CD4-positive, alpha-beta memory T cell (primary cell): ENCODE measurements around the gene ZNF324B. TPM values are rescaled to one million over a fixed set of nuclear protein-coding genes. Genes with fewer than 3 reads are reported as not detected.
A peak's percentile ranks its signal among the peaks of the same experiment; 100 is the strongest.

Experiments used
- CTCF ChIA-PET: fragments of 350-600 bp; sonication (Branson Sonifier 250); formaldehyde crosslinking; loops from one replicate; lab custom pipeline; 2021; ENCODE audit warnings: inconsistent platforms; ENCODE audit not compliant: partially characterized antibody; lab: Charles Lee
- POLR2A ChIA-PET: fragments of 350-600 bp; sonication (Branson Sonifier 250); formaldehyde crosslinking; loops from one replicate; lab custom pipeline; 2021; ENCODE audit not compliant: partially characterized antibody; lab: Charles Lee
- DNase-seq, 5 donors: peaks; one replicate each; pipeline versions ENCODE4 v3.0.0 to v3.0.0-alpha.2; 2020 to 2022; ENCODE audit warnings: mixed read lengths in 1 of 5
- H3K27ac ChIP-seq: one replicate; pipeline ENCODE4 v1.7.0; 2013; ENCODE audit warnings: low read depth, low read length
- H3K27me3 ChIP-seq: 2 replicates; pipeline ENCODE4 v1.7.0; 2013; ENCODE audit warnings: mild to moderate bottlenecking, low read length, moderate library complexity; ENCODE audit not compliant: insufficient read depth
- H3K36me3 ChIP-seq: 2 replicates; pipeline ENCODE4 v1.7.0; 2013; ENCODE audit warnings: mild to moderate bottlenecking, low read length, moderate library complexity; ENCODE audit not compliant: insufficient read depth
- H3K4me1 ChIP-seq: 2 replicates; pipeline ENCODE4 v1.7.0; 2013; ENCODE audit warnings: mild to moderate bottlenecking, low read length, moderate library complexity; ENCODE audit not compliant: insufficient read depth
- H3K4me3 ChIP-seq, 2 donors: one replicate each; pipeline ENCODE4 v1.7.0; 2013; ENCODE audit warnings: low read length in 2 of 2, mild to moderate bottlenecking in 1 of 2
- H3K9me3 ChIP-seq, 2 donors: one replicate each; pipeline ENCODE4 v1.7.0; 2013; ENCODE audit warnings: low read length in 2 of 2, control low read depth in 1 of 2; ENCODE audit not compliant: control insufficient read depth in 1 of 2
- H3K27ac Mint-ChIP-seq, 7 donors: one replicate each; pipeline ENCODE4 v1.8.0; 2020 to 2021; ENCODE audit warnings: mixed read lengths in 7 of 7, mild to moderate bottlenecking in 6 of 7, inconsistent platforms in 3 of 7, moderate library complexity in 3 of 7
- H3K27me3 Mint-ChIP-seq, 2 donors: one replicate each; pipeline ENCODE4 v1.8.0; 2020 to 2021; ENCODE audit warnings: mixed read lengths in 2 of 2
- H3K36me3 Mint-ChIP-seq, 2 donors: one replicate each; pipeline ENCODE4 v1.8.0; 2020 to 2021; ENCODE audit warnings: mixed read lengths in 2 of 2, inconsistent platforms in 1 of 2, mild to moderate bottlenecking in 1 of 2
- H3K4me1 Mint-ChIP-seq, 4 donors: one replicate each; pipeline ENCODE4 v1.8.0; 2020 to 2021; ENCODE audit warnings: mixed read lengths in 4 of 4, mild to moderate bottlenecking in 1 of 4
- H3K4me3 Mint-ChIP-seq, 8 donors: one replicate each; pipeline ENCODE4 v1.8.0; 2020 to 2021; ENCODE audit warnings: mixed read lengths in 8 of 8, mild to moderate bottlenecking in 7 of 8, moderate library complexity in 6 of 8, inconsistent platforms in 3 of 8
- H3K9me3 Mint-ChIP-seq, 8 donors: one replicate each; pipeline ENCODE4 v1.8.0; 2020 to 2021; ENCODE audit warnings: mixed read lengths in 8 of 8, mild to moderate bottlenecking in 5 of 8, inconsistent platforms in 3 of 8, moderate library complexity in 1 of 8
- intact Hi-C: fragments of 100-400 bp; cut with micrococcal nuclease; formaldehyde crosslinking; loops from one replicate; pipeline ENCODE4 v1.15.1; 2023
- polyA plus RNA-seq, 2 donors: library from polyadenylated mRNA; unstranded; fragments of 300-500 nt; fragmentation: Illumina TruSeq; gene quantifications; one replicate each; pipeline ENCODE4 v1.2.3, GENCODE V29; 2021
- total RNA-seq, 2 experiments: library from RNA; stranded (reverse); gene quantifications; one replicate each; pipeline ENCODE4 v1.2.3, GENCODE V29; 2021

Gene ZNF324B
- total and polyA plus RNA-seq, 4 experiments from 2014 or later: 1.2 to 13.7 (median 7.3) TPM

GRCh38 chr19:58450856-58451357 is 515 bp upstream of the ZNF324B start:
- ChIA-PET CTCF (interaction anchor here (0.8 to 1.0 kb wide), 2 partner anchors 42 to 68 kb away, joined by 3 read pairs; partner anchors contain the start of gene ZNF584), POLR2A (interaction anchor here (0.8 to 2.4 kb wide), 11 partner anchors 8 to 268 kb away, joined by 3 to 18 read pairs (median 5); partner anchors contain the start of genes TRIM28, ZBTB45, ZNF132 and ZNF274)
- H3K36me3 ChIP-seq: no peaks in the 10 kb centered on the region
- DNase-seq: no peak
- peak overlapping the region; percentile 67 to 93 (median 84) for H3K27ac Mint-ChIP-seq
- intact Hi-C loops: loop anchor here (1.0 kb wide), 8 partner anchors 11 to 269 kb away; partner anchors contain the start of genes ERVK3-1, ZNF132, ZNF584 and ZNF837
- H3K9me3 Mint-ChIP-seq: peaks cover 0 to 17% (median 5%) of the 10 kb centered on the region in 8 donors
- peak overlapping the region; percentile 67 for H3K27ac ChIP-seq
- peaks cover 7% of the 10 kb centered on the region for H3K4me1 ChIP-seq
- peak overlapping the region; percentile 60 to 69 for H3K4me3 ChIP-seq
- peaks cover 12 to 14% of the 10 kb centered on the region in 2 donors for H3K36me3 Mint-ChIP-seq
- peaks cover 6 to 14% of the 10 kb centered on the region in 2 donors for H3K27me3 Mint-ChIP-seq
- H3K4me3 Mint-ChIP-seq: peak overlapping the region; percentile 85 to 93 (median 88)
- no peaks in the 10 kb centered on the region for H3K27me3 ChIP-seq
- H3K9me3 ChIP-seq: no peaks in the 10 kb centered on the region
- H3K4me1 Mint-ChIP-seq: peaks cover 13 to 31% (median 19%) of the 10 kb centered on the region in 4 donors

- intact Hi-C loops: no loop called here
- H3K27me3 ChIP-seq: no peaks in the 10 kb centered on the region
- ChIA-PET CTCF (interaction anchor here (1.4 kb wide), 1 partner anchor 10 kb away, joined by 4 read pairs; no protein-coding TSS in a partner anchor), POLR2A (interaction anchor here (0.5 to 1.1 kb wide), 2 partner anchors 10 to 13 kb away, joined by 3 read pairs; partner anchors contain the start of gene ZNF324)
- peaks cover 1 to 4% of the 10 kb centered on the region in 2 donors for H3K27me3 Mint-ChIP-seq
- peaks cover 4% of the 10 kb centered on the region for H3K36me3 ChIP-seq
- DNase-seq: no peak
- no peak overlapping the region for H3K4me3 ChIP-seq
- peaks cover 0 to 10% (median 0%) of the 10 kb centered on the region in 8 donors for H3K9me3 Mint-ChIP-seq
- peaks cover 13 to 24% of the 10 kb centered on the region in 2 donors for H3K36me3 Mint-ChIP-seq
- H3K27ac Mint-ChIP-seq: peak overlapping the region in 4 of 7 donors; percentile 10 to 78 (median 45)
- H3K4me3 Mint-ChIP-seq: peak overlapping the region in 5 of 8 donors; percentile 29 to 70 (median 58)
- peaks cover 7% of the 10 kb centered on the region for H3K4me1 ChIP-seq
- H3K4me1 Mint-ChIP-seq: peaks cover 16 to 31% (median 20%) of the 10 kb centered on the region in 4 donors
- H3K9me3 ChIP-seq: no peaks in the 10 kb centered on the region
- H3K27ac ChIP-seq: no peak overlapping the region
Measured at GRCh38 chr19:58453743-58454142, 2.3 kb downstream of the ZNF324B start.

GRCh38 chr19:58455306-58455705 is 3.9 kb downstream of the ZNF324B start:
- Mint-ChIP-seq H3K27ac (no peak overlapping the region), H3K4me3 (no peak overlapping the region), H3K9me3 (peaks cover 0 to 3% (median 0%) of the 10 kb centered on the region in 8 donors), H3K4me1 (peaks cover 16 to 31% (median 21%) of the 10 kb centered on the region in 4 donors), H3K36me3 (peaks cover 13 to 24% of the 10 kb centered on the region in 2 donors), H3K27me3 (peaks cover 0 to 3% of the 10 kb centered on the region in 2 donors)
- no peak for DNase-seq
- Histone ChIP-seq H3K27me3 (no peaks in the 10 kb centered on the region), H3K4me3 (no peak overlapping the region), H3K27ac (no peak overlapping the region), H3K4me1 (peaks cover 7% of the 10 kb centered on the region), H3K36me3 (peaks cover 4% of the 10 kb centered on the region), H3K9me3 (no peaks in the 10 kb centered on the region)
- ChIA-PET CTCF (no interaction called here), POLR2A (no interaction called here)
- intact Hi-C loops: no loop called here

- DNase-seq: no peak
- Mint-ChIP-seq H3K27ac (no peak overlapping the region), H3K27me3 (peaks cover 0 to 2% of the 10 kb centered on the region in 2 donors), H3K4me3 (no peak overlapping the region), H3K9me3 (peaks cover 0 to 1% (median 0%) of the 10 kb centered on the region in 8 donors), H3K36me3 (peaks cover 13 to 23% of the 10 kb centered on the region in 2 donors), H3K4me1 (peaks cover 11 to 24% (median 16%) of the 10 kb centered on the region in 4 donors)
- Histone ChIP-seq H3K27ac (no peak overlapping the region), H3K27me3 (no peaks in the 10 kb centered on the region), H3K4me1 (peaks cover 2% of the 10 kb centered on the region), H3K4me3 (no peak overlapping the region), H3K36me3 (peaks cover 4% of the 10 kb centered on the region), H3K9me3 (no peaks in the 10 kb centered on the region)
- intact Hi-C loops: no loop called here
- POLR2A ChIA-PET: no interaction called here
- CTCF ChIA-PET: no interaction called here
Measured at GRCh38 chr19:58456111-58456510, 4.7 kb downstream of the ZNF324B start.

GRCh38 chr19:58460039-58460438 is 8.6 kb downstream of the ZNF324B start:
- H3K36me3 Mint-ChIP-seq: peaks cover 8 to 9% of the 10 kb centered on the region in 2 donors
- CTCF ChIA-PET: no interaction called here
- H3K27me3 Mint-ChIP-seq: peaks cover 0 to 1% of the 10 kb centered on the region in 2 donors
- H3K27ac Mint-ChIP-seq: no peak overlapping the region
- Histone ChIP-seq H3K4me3 (no peak overlapping the region), H3K4me1 (no peaks in the 10 kb centered on the region), H3K9me3 (no peaks in the 10 kb centered on the region), H3K27me3 (no peaks in the 10 kb centered on the region), H3K36me3 (peaks cover 4% of the 10 kb centered on the region), H3K27ac (no peak overlapping the region)
- peaks cover 0 to 1% (median 0%) of the 10 kb centered on the region in 8 donors for H3K9me3 Mint-ChIP-seq
- H3K4me3 Mint-ChIP-seq: no peak overlapping the region
- intact Hi-C loops: no loop called here
- DNase-seq: no peak
- peaks cover 0 to 7% (median under 1%) of the 10 kb centered on the region in 4 donors for H3K4me1 Mint-ChIP-seq
- POLR2A ChIA-PET: no interaction called here

- intact Hi-C loops: loop anchor here (1.0 to 2.0 kb wide), 6 partner anchors 9 to 283 kb away; partner anchors contain the start of genes ZNF132, ZNF274 and ZNF324B
- Mint-ChIP-seq H3K27me3 (peaks cover 0 to 1% of the 10 kb centered on the region in 2 donors), H3K9me3 (no peaks in the 10 kb centered on the region), H3K4me3 (peak overlapping the region; percentile 82 to 91 (median 87)), H3K36me3 (peaks cover 0 to 15% of the 10 kb centered on the region in 2 donors), H3K27ac (peak overlapping the region in 6 of 7 donors; percentile 31 to 92 (median 88)), H3K4me1 (peaks cover 14 to 32% (median 22%) of the 10 kb centered on the region in 4 donors)
- H3K4me1 ChIP-seq: peaks cover 20% of the 10 kb centered on the region
- H3K36me3 ChIP-seq: peaks cover 4% of the 10 kb centered on the region
- no peak for DNase-seq
- peak overlapping the region; percentile 47 to 83 for H3K4me3 ChIP-seq
- no peak overlapping the region for H3K27ac ChIP-seq
- H3K9me3 ChIP-seq: no peaks in the 10 kb centered on the region
- no peaks in the 10 kb centered on the region for H3K27me3 ChIP-seq
- ChIA-PET CTCF (no interaction called here), POLR2A (interaction anchor here (0.5 to 2.0 kb wide), 7 partner anchors 9 to 84 kb away, joined by 3 to 8 read pairs (median 5); partner anchors contain the start of genes TRIM28, ZBTB45, ZNF132 and ZNF324B)
Measured at GRCh38 chr19:58466089-58466759, 14.8 kb downstream of the ZNF324B start.
